HTERT RPE-1 (cell line): ENCODE measurements around the gene HOXA7.

Experiments
- in situ Hi-C: fragments of 300-500 bp; cut with MboI; formaldehyde crosslinking; loops from 4 replicates; pipeline ENCODE4 v1.14.3; 2020; ENCODE audit warnings: low sequenced_read_pairs

Gene HOXA7

GRCh38 chr7:27148756-27149641 lies 7.5 kb downstream of the HOXA7 start:
- in situ Hi-C loops, result no loop called here

- in situ Hi-C loops, result no loop called here
These were observed 8.3 kb downstream of the HOXA7 start for GRCh38 chr7:27148031-27148755.

- in situ Hi-C loops, result no loop called here
These were observed 9.1 kb downstream of the HOXA7 start, which contains the start of gene HOXA6 for GRCh38 chr7:27147199-27148030. Gene HOXA6, minus strand, starts transcription at chr7:27147774. Its CDS starts 25 bp downstream, at chr7:27147749.

GRCh38 chr7:27146491-27147198 lies 9.8 kb downstream of the HOXA7 start:
- in situ Hi-C loops, result no loop called here

- in situ Hi-C loops, result no loop called here
These were observed 10.5 kb downstream of the HOXA7 start for GRCh38 chr7:27145914-27146412.

- in situ Hi-C loops, result no loop called here
These were observed 11.1 kb downstream of the HOXA7 start for GRCh38 chr7:27145165-27145913.

- in situ Hi-C loops, result no loop called here
These were observed 11.7 kb downstream of the HOXA7 start for GRCh38 chr7:27144781-27145164.

- in situ Hi-C loops, result no loop called here
These were observed 12.3 kb downstream of the HOXA7 start for GRCh38 chr7:27143950-27144780.

GRCh38 chr7:27143023-27143949 lies 13.2 kb downstream of the HOXA7 start, which contains the start of gene HOXA5:
Gene HOXA5, minus strand, starts transcription at chr7:27143681. Its CDS starts 74 bp downstream, at chr7:27143607.
- in situ Hi-C loops, result no loop called here

GRCh38 chr7:27142580-27143022 lies 13.9 kb downstream of the HOXA7 start:
- in situ Hi-C loops, result no loop called here

- in situ Hi-C loops, result no loop called here
These were observed 14.4 kb downstream of the HOXA7 start for GRCh38 chr7:27141923-27142579.

GRCh38 chr7:27141137-27141922 lies 15.1 kb downstream of the HOXA7 start:
- in situ Hi-C loops, result no loop called here

GRCh38 chr7:27140126-27140857 lies 16.2 kb downstream of the HOXA7 start:
- in situ Hi-C loops, result no loop called here

- in situ Hi-C loops, result no loop called here
These were observed 16.9 kb downstream of the HOXA7 start for GRCh38 chr7:27139334-27140125.

GRCh38 chr7:27138985-27139333 lies 17.5 kb downstream of the HOXA7 start:
- in situ Hi-C loops, result no loop called here
